ENCODE measurements around the gene RAP1B. TPM values are rescaled to one million over a fixed set of nuclear protein-coding genes. Genes with fewer than 3 reads are reported as not detected.

RAP1B gene
- total RNA-seq, 4 donors from 2014 or later = 207 to 298 (median 244) TPM

GRCh38 chr12:68622250-68622649 is 11.6 kb downstream of the RAP1B start:
- no peak for ATAC-seq (ENCODE audit: low FRiP score)
- no peak for TF ChIP-seq CTCF (IDR thresholded peaks at IDR 0.05)

GRCh38 chr12:68623059-68623458 is 12.4 kb downstream of the RAP1B start:
- DNase-seq (ENCODE audit: low spot score) = no peak
- TF ChIP-seq CTCF (IDR thresholded peaks at IDR 0.05) = no peak
- ATAC-seq (ENCODE audit: low FRiP score) = no peak

More at GRCh38 chr12:68622250-68622649, 11.6 kb downstream of the RAP1B start:
- no peak for DNase-seq (ENCODE audit: low spot score)

GRCh38 chr12:68623984-68624383 is 13.3 kb downstream of the RAP1B start:
- TF ChIP-seq CTCF (IDR thresholded peaks at IDR 0.05) = no peak
- DNase-seq (ENCODE audit: low spot score) = no peak
- no peak for ATAC-seq (ENCODE audit: low FRiP score)

- no peak for DNase-seq (ENCODE audit: low spot score)
- TF ChIP-seq CTCF (IDR thresholded peaks at IDR 0.05) = no peak
Observed at GRCh38 chr12:68624933-68625332, 14.2 kb downstream of the RAP1B start.

GRCh38 chr12:68627673-68628319 is 17.1 kb downstream of the RAP1B start:
- ATAC-seq (ENCODE audit: low FRiP score) = no peak
- TF ChIP-seq CTCF (IDR thresholded peaks at IDR 0.05) = no peak
- DNase-seq (ENCODE audit: low spot score) = no peak

More at GRCh38 chr12:68624933-68625332, 14.2 kb downstream of the RAP1B start:
- ATAC-seq (ENCODE audit: low FRiP score) = no peak

- DNase-seq (ENCODE audit: low spot score) (no peak), ATAC-seq (ENCODE audit: low FRiP score) (no peak)
- no peak for TF ChIP-seq CTCF (IDR thresholded peaks at IDR 0.05)
Observed at GRCh38 chr12:68628698-68629097, 18.0 kb downstream of the RAP1B start.

- DNase-seq (ENCODE audit: low spot score) (no peak), ATAC-seq (ENCODE audit: low FRiP score) (no peak)
- no peak for TF ChIP-seq CTCF (IDR thresholded peaks at IDR 0.05)
Observed at GRCh38 chr12:68630050-68630449, 19.4 kb downstream of the RAP1B start.

Measured in omental fat pad (tissue), 4 donors.